ENCODE results near the gene CNGB1.

The CNGB1 gene

GRCh38 chr16:57970319-57970718 is 609 bp downstream of the CNGB1 start:
- FAIRE-seq = no peak

GRCh38 chr16:57969451-57970123 is 1.3 kb downstream of the CNGB1 start:
- FAIRE-seq = no peak

GRCh38 chr16:57967916-57968315 is 3.0 kb downstream of the CNGB1 start:
- no peak for FAIRE-seq

- FAIRE-seq = no peak
Measured at GRCh38 chr16:57966986-57967385, 3.9 kb downstream of the CNGB1 start.

- FAIRE-seq = no peak
Measured at GRCh38 chr16:57966204-57966771, 4.6 kb downstream of the CNGB1 start.

- FAIRE-seq = no peak
Measured at GRCh38 chr16:57964157-57964700, 6.7 kb downstream of the CNGB1 start.

GRCh38 chr16:57962756-57963155 is 8.2 kb downstream of the CNGB1 start:
- no peak for FAIRE-seq

GRCh38 chr16:57962046-57962445 is 8.9 kb downstream of the CNGB1 start:
- FAIRE-seq = no peak

- FAIRE-seq = no peak
Measured at GRCh38 chr16:57961538-57961937, 9.4 kb downstream of the CNGB1 start.

GRCh38 chr16:57960826-57961472 is 10.0 kb downstream of the CNGB1 start:
- FAIRE-seq = no peak

- FAIRE-seq = no peak
Measured at GRCh38 chr16:57960310-57960709, 10.6 kb downstream of the CNGB1 start.

- FAIRE-seq = no peak
Measured at GRCh38 chr16:57959804-57960203, 11.1 kb downstream of the CNGB1 start.

- no peak for FAIRE-seq
Measured at GRCh38 chr16:57959121-57959520, 11.8 kb downstream of the CNGB1 start.

- FAIRE-seq = no peak
Measured at GRCh38 chr16:57958544-57958943, 12.4 kb downstream of the CNGB1 start.

- no peak for FAIRE-seq
Measured at GRCh38 chr16:57957673-57958392, 13.1 kb downstream of the CNGB1 start.

- FAIRE-seq = no peak
Measured at GRCh38 chr16:57956924-57957672, 13.8 kb downstream of the CNGB1 start.

- no peak for FAIRE-seq
Measured at GRCh38 chr16:57956270-57956808, 14.6 kb downstream of the CNGB1 start.

GRCh38 chr16:57955572-57956188 is 15.2 kb downstream of the CNGB1 start:
- FAIRE-seq = no peak

GRCh38 chr16:57953857-57954256 is 17.1 kb downstream of the CNGB1 start:
- FAIRE-seq = no peak

GRCh38 chr16:57952909-57953308 is 18.0 kb downstream of the CNGB1 start:
- no peak for FAIRE-seq

GRCh38 chr16:57951204-57951960 is 19.5 kb downstream of the CNGB1 start:
- no peak for FAIRE-seq
